T-helper 1 cell treated with Interleukin-12 subunit alpha and Interleukin-12 subunit beta and Interleukin-4 antibody, amounts not matched to agents 30 ng/mL and 1 ng/mL, for 36 hours (primary cell): ENCODE data around the gene CD6. TPM values are rescaled to one million over a fixed set of nuclear protein-coding genes. Genes with fewer than 3 reads are reported as not detected.

Experiments used
- intact Hi-C: fragments of 100-400 bp; cut with micrococcal nuclease; formaldehyde crosslinking; loops from one replicate; pipeline ENCODE4 v1.15.1; 2024
- total RNA-seq: library from RNA; stranded (reverse); gene quantifications from 2 replicates; pipeline ENCODE4 v1.2.3, GENCODE V29; 2022

Gene CD6
- 327 and 336 TPM in 2 replicates for total RNA-seq

- intact Hi-C loops = loop anchor here (1.0 to 2.0 kb wide), 7 partner anchors 23 to 458 kb away; partner anchors contain the start of gene CPSF7
Measured at GRCh38 chr11:60971520-60971919, at the start of gene CD6. Gene CD6, plus strand, starts transcription at chr11:60971680. Its CDS starts 186 bp downstream, at chr11:60971866.

- intact Hi-C loops = no loop called here
Measured at GRCh38 chr11:60921777-60922335, 49.6 kb upstream of the CD6 start.

- intact Hi-C loops = no loop called here
Measured at GRCh38 chr11:60922906-60923305, 48.6 kb upstream of the CD6 start.

- intact Hi-C loops = no loop called here
Measured at GRCh38 chr11:60923326-60923725, 48.2 kb upstream of the CD6 start.

- intact Hi-C loops = loop anchor here (1.0 kb wide), 1 partner anchor 8 kb away; no protein-coding TSS in a partner anchor
Measured at GRCh38 chr11:60923800-60924109, 47.7 kb upstream of the CD6 start.

GRCh38 chr11:60924110-60924905, 47.2 kb upstream of the CD6 start, which contains the start of gene TMEM132A:
Gene TMEM132A, plus strand, starts transcription at chr11:60924460. Its CDS starts 174 bp downstream, at chr11:60924634.
- intact Hi-C loops = loop anchor here (1.0 kb wide), 1 partner anchor 9 kb away; no protein-coding TSS in a partner anchor

- intact Hi-C loops = loop anchor here (1.0 kb wide), 1 partner anchor 10 kb away; no protein-coding TSS in a partner anchor
Measured at GRCh38 chr11:60924906-60925853, 46.3 kb upstream of the CD6 start.

- intact Hi-C loops = no loop called here
Measured at GRCh38 chr11:60925868-60926267, 45.6 kb upstream of the CD6 start.

GRCh38 chr11:60926500-60926899, 45.0 kb upstream of the CD6 start:
- intact Hi-C loops = no loop called here

- intact Hi-C loops = no loop called here
Measured at GRCh38 chr11:60927061-60927592, 44.4 kb upstream of the CD6 start.

- intact Hi-C loops = no loop called here
Measured at GRCh38 chr11:60927600-60927999, 43.9 kb upstream of the CD6 start.

GRCh38 chr11:60928563-60929001, 42.9 kb upstream of the CD6 start:
- intact Hi-C loops = no loop called here

GRCh38 chr11:60929764-60930163, 41.7 kb upstream of the CD6 start:
- intact Hi-C loops = no loop called here

- intact Hi-C loops = no loop called here
Measured at GRCh38 chr11:60930394-60930793, 41.1 kb upstream of the CD6 start.

- intact Hi-C loops = no loop called here
Measured at GRCh38 chr11:60931917-60932316, 39.6 kb upstream of the CD6 start.

GRCh38 chr11:60932605-60933356, 38.7 kb upstream of the CD6 start:
- intact Hi-C loops = no loop called here

- intact Hi-C loops = no loop called here
Measured at GRCh38 chr11:60933416-60934123, 37.9 kb upstream of the CD6 start.

- intact Hi-C loops = no loop called here
Measured at GRCh38 chr11:60934124-60934789, 37.2 kb upstream of the CD6 start.
